ENCODE results near the gene PAH.

PAH gene

DNA sequence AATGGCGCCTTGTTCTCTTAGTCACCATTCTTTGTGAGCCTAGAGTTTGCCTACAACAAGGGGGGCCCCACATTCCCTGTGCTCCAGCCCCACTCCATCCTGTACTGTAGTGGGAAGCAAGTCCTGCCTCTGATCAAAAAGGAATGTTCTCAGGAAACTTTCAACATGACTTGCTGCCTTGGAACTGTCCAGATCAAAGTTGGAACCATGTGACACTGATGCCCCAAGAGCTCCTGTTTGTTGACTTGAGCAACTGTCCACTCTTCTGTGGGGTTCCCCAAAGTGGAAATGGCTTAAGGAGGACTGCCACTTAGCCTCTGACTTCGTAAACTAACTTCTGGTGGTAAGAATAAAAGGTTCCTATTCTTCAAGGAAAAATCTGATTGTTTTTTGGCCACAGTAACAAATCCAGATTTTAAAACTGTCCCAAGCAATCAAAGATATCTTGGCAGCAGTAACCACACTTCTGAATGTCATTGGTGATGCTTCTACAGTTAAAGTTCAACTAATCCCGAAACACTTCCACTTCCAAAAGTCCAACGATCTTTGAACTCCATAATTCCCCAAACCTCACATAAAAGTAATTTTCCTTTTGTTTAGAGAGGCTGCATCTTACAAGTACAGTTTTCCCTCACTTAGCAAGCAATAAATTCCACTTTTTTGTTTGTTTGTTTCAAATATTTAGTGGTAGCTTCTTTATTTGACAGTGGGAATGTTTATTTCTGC lies 67.2 kb downstream of the PAH start:
- Histone ChIP-seq H3K36me3 (ENCODE audit: insufficient read depth, low read length) (no peaks in the 10 kb centered on the region), H4K20me1 (ENCODE audit: insufficient read depth, low read length, poor library complexity, severe bottlenecking) (no peaks in the 10 kb centered on the region), H3K4me2 (ENCODE audit: low read depth, low read length, poor library complexity, severe bottlenecking) (no peak overlapping the region), H3K4me3 (ENCODE audit: low read length, poor library complexity, severe bottlenecking) (no peak overlapping the region), H3K9ac (ENCODE audit: low read depth, low read length, poor library complexity, severe bottlenecking) (no peak overlapping the region), H3K9me3 (ENCODE audit: insufficient read depth, low read depth, low read length) (0 out of 2 replicates have a peak, but pooled peaks cover 3% of the 10 kb centered on the region), H3K79me2 (ENCODE audit: insufficient read depth, low read length) (no peaks in the 10 kb centered on the region), H3K4me1 (ENCODE audit: insufficient read depth, low read length, poor library complexity, severe bottlenecking) (no peaks in the 10 kb centered on the region), H3K9me2 (replicated peaks; ENCODE audit: low read depth, low read length) (no peaks in the 10 kb centered on the region), H2AFZ (ENCODE audit: low read length) (no peak overlapping the region), H3F3A (ENCODE audit: low read depth) (no peaks in the 10 kb centered on the region), H3K27me3 (ENCODE audit: insufficient read depth, low read length, poor library complexity, severe bottlenecking) (no peaks in the 10 kb centered on the region)
- no peak for TF ChIP-seq EZH2phosphoT487 (IDR thresholded peaks at IDR 0.05; ENCODE audit: borderline replicate concordance)
- TF ChIP-seq, protein P1, sequence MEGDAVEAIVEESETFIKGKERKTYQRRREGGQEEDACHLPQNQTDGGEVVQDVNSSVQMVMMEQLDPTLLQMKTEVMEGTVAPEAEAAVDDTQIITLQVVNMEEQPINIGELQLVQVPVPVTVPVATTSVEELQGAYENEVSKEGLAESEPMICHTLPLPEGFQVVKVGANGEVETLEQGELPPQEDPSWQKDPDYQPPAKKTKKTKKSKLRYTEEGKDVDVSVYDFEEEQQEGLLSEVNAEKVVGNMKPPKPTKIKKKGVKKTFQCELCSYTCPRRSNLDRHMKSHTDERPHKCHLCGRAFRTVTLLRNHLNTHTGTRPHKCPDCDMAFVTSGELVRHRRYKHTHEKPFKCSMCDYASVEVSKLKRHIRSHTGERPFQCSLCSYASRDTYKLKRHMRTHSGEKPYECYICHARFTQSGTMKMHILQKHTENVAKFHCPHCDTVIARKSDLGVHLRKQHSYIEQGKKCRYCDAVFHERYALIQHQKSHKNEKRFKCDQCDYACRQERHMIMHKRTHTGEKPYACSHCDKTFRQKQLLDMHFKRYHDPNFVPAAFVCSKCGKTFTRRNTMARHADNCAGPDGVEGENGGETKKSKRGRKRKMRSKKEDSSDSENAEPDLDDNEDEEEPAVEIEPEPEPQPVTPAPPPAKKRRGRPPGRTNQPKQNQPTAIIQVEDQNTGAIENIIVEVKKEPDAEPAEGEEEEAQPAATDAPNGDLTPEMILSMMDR (conservative IDR thresholded peaks at IDR 0.05; ENCODE audit: low read length): no peak

DNA sequence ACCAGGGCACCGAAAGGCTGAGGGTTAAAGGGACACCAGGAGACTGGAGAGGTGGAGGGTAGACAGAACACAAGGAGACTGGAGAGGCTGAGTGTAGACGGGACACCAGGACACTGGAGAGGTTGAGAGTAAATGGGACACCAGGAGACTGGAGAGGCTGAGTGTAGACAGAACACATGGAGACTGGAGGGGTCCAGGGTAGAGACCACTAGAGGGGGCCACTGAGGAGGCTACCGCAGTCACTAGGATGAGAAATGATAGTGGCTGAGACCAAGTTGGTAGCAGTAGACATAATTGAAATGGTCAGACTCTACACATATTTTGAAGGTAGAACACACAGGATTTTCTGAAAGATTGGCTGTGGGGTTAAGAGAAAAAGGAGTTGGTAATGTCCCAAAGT lies 68.2 kb downstream of the PAH start:
- H2AFZ ChIP-seq (ENCODE audit: low read length): no peak overlapping the region
- no peaks in the 10 kb centered on the region for H3F3A ChIP-seq (ENCODE audit: low read depth)
- H4K20me1 ChIP-seq (ENCODE audit: insufficient read depth, low read length, poor library complexity, severe bottlenecking): no peaks in the 10 kb centered on the region
- H3K36me3 ChIP-seq (ENCODE audit: insufficient read depth, low read length): no peaks in the 10 kb centered on the region
- H3K9ac ChIP-seq (ENCODE audit: low read depth, low read length, poor library complexity, severe bottlenecking): no peak overlapping the region
- no peak overlapping the region for H3K4me2 ChIP-seq (ENCODE audit: low read depth, low read length, poor library complexity, severe bottlenecking)
- no peaks in the 10 kb centered on the region for H3K9me2 ChIP-seq (replicated peaks; ENCODE audit: low read depth, low read length)
- no peak overlapping the region for H3K4me3 ChIP-seq (ENCODE audit: low read length, poor library complexity, severe bottlenecking)
- no peaks in the 10 kb centered on the region for H3K79me2 ChIP-seq (ENCODE audit: insufficient read depth, low read length)
- H3K27me3 ChIP-seq (ENCODE audit: insufficient read depth, low read length, poor library complexity, severe bottlenecking): no peaks in the 10 kb centered on the region
- H3K9me3 ChIP-seq (ENCODE audit: insufficient read depth, low read depth, low read length): 0 out of 2 replicates have a peak, but pooled peaks cover 3% of the 10 kb centered on the region
- H3K4me1 ChIP-seq (ENCODE audit: insufficient read depth, low read length, poor library complexity, severe bottlenecking): no peaks in the 10 kb centered on the region
- no peak for TF ChIP-seq EZH2phosphoT487 (IDR thresholded peaks at IDR 0.05; ENCODE audit: borderline replicate concordance)

DNA sequence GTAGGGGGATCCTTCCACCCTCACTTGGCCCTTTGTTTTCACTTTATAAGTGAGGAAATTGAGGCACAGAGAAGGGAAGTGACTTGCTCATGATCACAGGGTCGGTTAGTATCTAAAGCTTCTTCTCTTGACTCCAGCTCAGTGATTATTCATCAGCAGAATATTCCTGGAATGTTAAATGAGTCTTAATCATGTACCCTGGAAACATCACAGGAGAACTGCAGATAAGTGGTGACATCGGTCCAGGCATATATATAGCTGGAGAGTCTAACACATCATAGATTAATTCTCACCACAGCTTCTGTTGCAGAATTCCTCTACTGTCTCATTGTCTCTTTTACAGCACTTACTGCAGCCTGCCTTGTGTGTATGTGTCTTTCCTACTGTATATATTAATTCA lies 69.9 kb downstream of the PAH start:
- Histone ChIP-seq H3K4me1 (ENCODE audit: insufficient read depth, low read length, poor library complexity, severe bottlenecking) (no peaks in the 10 kb centered on the region), H3K4me2 (ENCODE audit: low read depth, low read length, poor library complexity, severe bottlenecking) (no peak overlapping the region), H3K4me3 (ENCODE audit: low read length, poor library complexity, severe bottlenecking) (no peak overlapping the region), H3F3A (ENCODE audit: low read depth) (no peaks in the 10 kb centered on the region), H3K79me2 (ENCODE audit: insufficient read depth, low read length) (no peaks in the 10 kb centered on the region), H3K9me3 (ENCODE audit: insufficient read depth, low read depth, low read length) (0 out of 2 replicates have a peak, but pooled peaks cover 3% of the 10 kb centered on the region), H3K9ac (ENCODE audit: low read depth, low read length, poor library complexity, severe bottlenecking) (no peak overlapping the region), H3K36me3 (ENCODE audit: insufficient read depth, low read length) (no peaks in the 10 kb centered on the region), H3K9me2 (replicated peaks; ENCODE audit: low read depth, low read length) (no peaks in the 10 kb centered on the region), H2AFZ (ENCODE audit: low read length) (no peak overlapping the region), H4K20me1 (ENCODE audit: insufficient read depth, low read length, poor library complexity, severe bottlenecking) (no peaks in the 10 kb centered on the region), H3K27me3 (ENCODE audit: insufficient read depth, low read length, poor library complexity, severe bottlenecking) (no peaks in the 10 kb centered on the region)
- TF ChIP-seq EZH2phosphoT487 (IDR thresholded peaks at IDR 0.05; ENCODE audit: borderline replicate concordance): no peak
- TF ChIP-seq, protein P1 (conservative IDR thresholded peaks at IDR 0.05; ENCODE audit: low read length): no peak

Measured in Loucy (cell line).